ENCODE results near the gene ANKRD13C.
A peak's percentile ranks its signal among the peaks of the same experiment; 100 is the strongest.

The ANKRD13C gene

GRCh38 chr1:70354332-70355110, at the start of gene ANKRD13C:
Gene ANKRD13C (minus strand): TSS chr1:70354722. CDS start chr1:70354408, 314 bp downstream.
- in situ Hi-C loops (cut with HindIII; ENCODE audit: low pct_ligation_motif_present, low sequenced_read_pairs), result no loop called here
- peak; percentile 40 for TF ChIP-seq CTCF (IDR thresholded peaks at IDR 0.05; ENCODE audit: low read depth, low read length, missing control alignments)

GRCh38 chr1:70403759-70404158, 49.2 kb upstream of the ANKRD13C start:
- H3K27me3 ChIP-seq (replicated peaks), result no peaks in the 10 kb centered on the region
- H3K4me3 ChIP-seq (ENCODE audit: low read depth, low read length), result no peak overlapping the region
- TF ChIP-seq CTCF (IDR thresholded peaks at IDR 0.05; ENCODE audit: low read depth, low read length, missing control alignments), result no peak
- H3K36me3 ChIP-seq (replicated peaks), result no peaks in the 10 kb centered on the region
- DNase-seq, result no peak
- H3K27ac ChIP-seq, result no peak overlapping the region
- in situ Hi-C loops (cut with HindIII; ENCODE audit: low pct_ligation_motif_present, low sequenced_read_pairs), result no loop called here

More at GRCh38 chr1:70354332-70355110, at the start of gene ANKRD13C:
- peak within 1 kb of the TSS; percentile 94 for H3K4me3 ChIP-seq (ENCODE audit: low read depth, low read length)
- H3K36me3 ChIP-seq (replicated peaks), result no peaks in the 10 kb centered on the region
- no peaks in the 10 kb centered on the region for H3K27me3 ChIP-seq (replicated peaks)
- peak within 1 kb of the TSS; percentile 95 for H3K27ac ChIP-seq
- peak; percentile 95 for DNase-seq

- TF ChIP-seq CTCF (IDR thresholded peaks at IDR 0.05; ENCODE audit: low read depth, low read length, missing control alignments), result no peak
- no peak overlapping the region for H3K4me3 ChIP-seq (ENCODE audit: low read depth, low read length)
- no peaks in the 10 kb centered on the region for H3K27me3 ChIP-seq (replicated peaks)
- no peak overlapping the region for H3K27ac ChIP-seq
- no peak for DNase-seq
- in situ Hi-C loops (cut with HindIII; ENCODE audit: low pct_ligation_motif_present, low sequenced_read_pairs), result no loop called here
- H3K36me3 ChIP-seq (replicated peaks), result no peaks in the 10 kb centered on the region
Measured at GRCh38 chr1:70401974-70402373, 47.5 kb upstream of the ANKRD13C start.

GRCh38 chr1:70400335-70400734, 45.8 kb upstream of the ANKRD13C start:
- no peak for TF ChIP-seq CTCF (IDR thresholded peaks at IDR 0.05; ENCODE audit: low read depth, low read length, missing control alignments)
- H3K36me3 ChIP-seq (replicated peaks), result no peaks in the 10 kb centered on the region
- H3K27ac ChIP-seq, result no peak overlapping the region
- no peak overlapping the region for H3K4me3 ChIP-seq (ENCODE audit: low read depth, low read length)
- in situ Hi-C loops (cut with HindIII; ENCODE audit: low pct_ligation_motif_present, low sequenced_read_pairs), result no loop called here
- no peak for DNase-seq
- no peaks in the 10 kb centered on the region for H3K27me3 ChIP-seq (replicated peaks)

- Histone ChIP-seq H3K36me3 (replicated peaks) (no peaks in the 10 kb centered on the region), H3K27ac (no peak overlapping the region), H3K27me3 (replicated peaks) (no peaks in the 10 kb centered on the region), H3K4me3 (ENCODE audit: low read depth, low read length) (no peak overlapping the region)
- in situ Hi-C loops (cut with HindIII; ENCODE audit: low pct_ligation_motif_present, low sequenced_read_pairs), result no loop called here
- no peak for TF ChIP-seq CTCF (IDR thresholded peaks at IDR 0.05; ENCODE audit: low read depth, low read length, missing control alignments)
- DNase-seq, result no peak
Measured at GRCh38 chr1:70397013-70397412, 42.5 kb upstream of the ANKRD13C start.

GRCh38 chr1:70396607-70397006, 42.1 kb upstream of the ANKRD13C start:
- DNase-seq, result no peak
- TF ChIP-seq CTCF (IDR thresholded peaks at IDR 0.05; ENCODE audit: low read depth, low read length, missing control alignments), result no peak
- H3K27me3 ChIP-seq (replicated peaks), result no peaks in the 10 kb centered on the region
- no peak overlapping the region for H3K27ac ChIP-seq
- H3K4me3 ChIP-seq (ENCODE audit: low read depth, low read length), result no peak overlapping the region
- in situ Hi-C loops (cut with HindIII; ENCODE audit: low pct_ligation_motif_present, low sequenced_read_pairs), result no loop called here
- H3K36me3 ChIP-seq (replicated peaks), result no peaks in the 10 kb centered on the region

Data from brain microvascular endothelial cell (primary cell).